A673 (cell line): ENCODE measurements around the gene PARD6B. TPM values are rescaled to one million over a fixed set of nuclear protein-coding genes. Genes with fewer than 3 reads are reported as not detected.
A peak's percentile ranks its signal among the peaks of the same experiment; 100 is the strongest.

Experiments
- BruUV-seq: library from RNA; stranded (reverse); fragments of 400-500 nt; replicated peaks from 2 replicates; lab custom pipeline; 2021; lab: Mats Ljungman, UMichigan
- CTCF ChIA-PET: fragments of 300-600 bp; sonication (Branson Sonifier 250); formaldehyde crosslinking; loops from one replicate; lab custom pipeline; 2022; ENCODE audit warnings: antibody characterized with exemption; lab: Charles Lee
- POLR2A ChIA-PET: fragments of 300-600 bp; sonication (Branson Sonifier 250); formaldehyde crosslinking; loops from one replicate; lab custom pipeline; 2022; ENCODE audit warnings: antibody characterized with exemption; ENCODE audit not compliant: low non-redundant PET; lab: Charles Lee
- DNase-seq: peaks from one replicate; pipeline ENCODE4 v3.0.0-alpha.2; 2015; ENCODE audit warnings: low spot score
- H3K27ac ChIP-seq: fragments of 200-600 bp; sonication (generic); 2 replicates; pipeline ENCODE4 v1.5.1; 2016; ENCODE audit warnings: mixed run types, low read depth, mild to moderate bottlenecking, mixed read lengths, antibody characterized with exemption, low read length; ENCODE audit not compliant: poor library complexity, severe bottlenecking
- H3K27me3 ChIP-seq: fragments of 200-600 bp; sonication (generic); replicated peaks from 2 replicates; pipeline ENCODE4 v1.6.1; 2017; ENCODE audit warnings: mixed run types, low read depth, mild to moderate bottlenecking, mixed read lengths, antibody characterized with exemption, low read length; ENCODE audit not compliant: insufficient read depth, poor library complexity
- H3K36me3 ChIP-seq: fragments of 200-600 bp; sonication (generic); 2 replicates; pipeline ENCODE4 v1.6.1; 2016; ENCODE audit warnings: mixed run types, mild to moderate bottlenecking, mixed read lengths, antibody characterized with exemption, low read length; ENCODE audit not compliant: insufficient read depth, poor library complexity, severe bottlenecking
- H3K4me1 ChIP-seq: fragments of 200-600 bp; sonication (generic); 2 replicates; pipeline ENCODE4 v1.6.1; 2017; ENCODE audit warnings: mixed run types, mild to moderate bottlenecking, mixed read lengths, antibody characterized with exemption, low read length; ENCODE audit not compliant: insufficient read depth, poor library complexity, severe bottlenecking
- H3K4me3 ChIP-seq: fragments of 200-600 bp; sonication (generic); 2 replicates; pipeline ENCODE4 v1.5.1; 2016; ENCODE audit warnings: low read depth, mixed run types, mild to moderate bottlenecking, mixed read lengths, low read length; ENCODE audit not compliant: poor library complexity, severe bottlenecking
- H3K9me3 ChIP-seq: fragments of 200-600 bp; sonication (generic); 2 replicates; pipeline ENCODE4 v1.6.1; 2016; ENCODE audit warnings: mixed run types, low read depth, mild to moderate bottlenecking, mixed read lengths, antibody characterized with exemption, low read length; ENCODE audit not compliant: poor library complexity, severe bottlenecking
- EZH2 ChIP-seq: fragments of 200-600 bp; sonication (generic); IDR thresholded peaks from 2 replicates; pipeline ENCODE4 v1.6.1; 2017; ENCODE audit warnings: borderline replicate concordance, low read depth, mild to moderate bottlenecking, mixed read lengths, antibody characterized with exemption, low read length; ENCODE audit not compliant: poor library complexity, severe bottlenecking
- intact Hi-C: fragments of 100-400 bp; cut with micrococcal nuclease; formaldehyde crosslinking; loops from one replicate; pipeline ENCODE4 v1.10.0; 2022; ENCODE audit not compliant: unreplicated experiment
- total RNA-seq: library from RNA; stranded (reverse); gene quantifications from 2 replicates; pipeline ENCODE4 v1.2.3, GENCODE V29; 2021
- TF ChIP-seq, protein P1 (sequence below): fragments of 300-800, 200-600 bp; sonication (generic); conservative IDR thresholded peaks from 2 replicates; pipeline ENCODE4 v1.5.1; 2017; ENCODE audit warnings: low read depth, mild to moderate bottlenecking, antibody characterized with exemption, low read length, moderate library complexity, mixed read lengths

The PARD6B gene
- total RNA-seq, 1 experiment from 2014 or later = 28.1 TPM

DNA sequence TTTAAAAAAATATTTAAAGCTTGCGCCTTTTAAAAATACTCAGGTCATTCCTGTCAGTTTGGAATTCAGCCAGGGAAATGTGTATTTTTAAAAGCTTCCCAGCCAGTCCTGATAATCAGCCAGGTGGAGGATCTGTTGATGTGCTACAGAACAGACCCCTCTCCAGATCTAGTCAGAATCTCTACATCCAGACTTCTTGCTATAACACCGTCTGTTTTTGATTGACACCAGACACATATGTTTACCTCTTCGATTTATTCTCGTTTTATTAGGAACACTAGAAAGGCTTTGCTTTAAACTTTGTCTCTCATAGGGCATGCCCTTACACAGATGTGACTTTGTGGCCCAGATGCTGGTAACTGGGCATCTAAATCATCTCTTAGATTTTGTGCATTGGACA, 11.7 kb downstream of the PARD6B start:
- H3K36me3 ChIP-seq = peaks cover 9% of the 10 kb centered on the region
- H3K4me1 ChIP-seq = peaks cover 62% of the 10 kb centered on the region
- no peak overlapping the region for H3K4me3 ChIP-seq
- peak overlapping the region; percentile 17 for H3K27ac ChIP-seq
- TF ChIP-seq, protein P1, sequence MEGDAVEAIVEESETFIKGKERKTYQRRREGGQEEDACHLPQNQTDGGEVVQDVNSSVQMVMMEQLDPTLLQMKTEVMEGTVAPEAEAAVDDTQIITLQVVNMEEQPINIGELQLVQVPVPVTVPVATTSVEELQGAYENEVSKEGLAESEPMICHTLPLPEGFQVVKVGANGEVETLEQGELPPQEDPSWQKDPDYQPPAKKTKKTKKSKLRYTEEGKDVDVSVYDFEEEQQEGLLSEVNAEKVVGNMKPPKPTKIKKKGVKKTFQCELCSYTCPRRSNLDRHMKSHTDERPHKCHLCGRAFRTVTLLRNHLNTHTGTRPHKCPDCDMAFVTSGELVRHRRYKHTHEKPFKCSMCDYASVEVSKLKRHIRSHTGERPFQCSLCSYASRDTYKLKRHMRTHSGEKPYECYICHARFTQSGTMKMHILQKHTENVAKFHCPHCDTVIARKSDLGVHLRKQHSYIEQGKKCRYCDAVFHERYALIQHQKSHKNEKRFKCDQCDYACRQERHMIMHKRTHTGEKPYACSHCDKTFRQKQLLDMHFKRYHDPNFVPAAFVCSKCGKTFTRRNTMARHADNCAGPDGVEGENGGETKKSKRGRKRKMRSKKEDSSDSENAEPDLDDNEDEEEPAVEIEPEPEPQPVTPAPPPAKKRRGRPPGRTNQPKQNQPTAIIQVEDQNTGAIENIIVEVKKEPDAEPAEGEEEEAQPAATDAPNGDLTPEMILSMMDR = no peak
- TF ChIP-seq EZH2 = no peak
- POLR2A ChIA-PET = no interaction called here
- no peaks in the 10 kb centered on the region for H3K27me3 ChIP-seq
- CTCF ChIA-PET = no interaction called here
- no TSS peak for BruUV-seq
- DNase-seq = no peak
- no peaks in the 10 kb centered on the region for H3K9me3 ChIP-seq
- intact Hi-C loops = loop anchor here (10.0 kb wide), 1 partner anchor 108 kb away; no protein-coding TSS in a partner anchor

DNA sequence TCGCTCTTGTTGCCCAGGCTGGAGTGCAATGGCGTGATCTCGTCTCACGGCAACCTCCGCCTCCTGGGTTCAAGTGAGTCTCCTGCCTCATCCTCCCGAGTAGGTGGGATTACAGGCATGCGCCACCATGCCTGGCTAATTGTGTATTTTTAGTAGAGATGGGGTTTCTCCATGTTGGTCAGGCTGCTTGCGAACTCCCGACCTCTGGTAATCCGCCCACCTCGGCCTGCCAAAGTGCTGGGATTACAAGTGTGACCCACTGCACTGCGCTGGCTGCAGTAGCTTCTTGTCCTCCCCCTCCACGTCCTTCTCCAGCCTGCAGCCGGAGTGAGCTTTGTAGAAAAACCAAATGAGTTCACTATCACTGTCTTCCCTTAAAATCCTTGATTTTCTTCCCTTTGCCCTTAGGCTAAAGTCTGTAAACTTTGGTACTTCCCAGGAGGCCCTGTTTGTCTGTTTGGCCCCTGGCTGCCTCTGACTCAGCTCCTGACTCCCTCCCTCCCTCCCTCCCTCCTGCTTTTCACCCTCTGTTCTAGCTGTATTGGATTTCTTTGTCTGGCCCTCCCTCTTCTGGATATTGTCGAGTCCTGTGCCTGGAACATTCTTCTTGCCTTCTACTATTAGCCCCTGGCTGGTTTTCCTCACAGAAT, 12.9 kb downstream of the PARD6B start:
- DNase-seq = peak; percentile 86
- intact Hi-C loops = loop anchor here (10.0 kb wide), 1 partner anchor 109 kb away; no protein-coding TSS in a partner anchor
- Histone ChIP-seq H3K36me3 (peaks cover 16% of the 10 kb centered on the region), H3K4me3 (no peak overlapping the region), H3K27me3 (no peaks in the 10 kb centered on the region), H3K27ac (peak overlapping the region; percentile 51), H3K4me1 (peaks cover 54% of the 10 kb centered on the region), H3K9me3 (no peaks in the 10 kb centered on the region)
- TF ChIP-seq, protein P1 = peak; percentile 43; the same call in 1 of the 2 replicates
- no peak for TF ChIP-seq EZH2
- ChIA-PET POLR2A (no interaction called here), CTCF (interaction anchor here (0.5 to 1.2 kb wide), 4 partner anchors 10 to 156 kb away, joined by 3 read pairs; no protein-coding TSS in a partner anchor)
- BruUV-seq = no TSS peak

DNA sequence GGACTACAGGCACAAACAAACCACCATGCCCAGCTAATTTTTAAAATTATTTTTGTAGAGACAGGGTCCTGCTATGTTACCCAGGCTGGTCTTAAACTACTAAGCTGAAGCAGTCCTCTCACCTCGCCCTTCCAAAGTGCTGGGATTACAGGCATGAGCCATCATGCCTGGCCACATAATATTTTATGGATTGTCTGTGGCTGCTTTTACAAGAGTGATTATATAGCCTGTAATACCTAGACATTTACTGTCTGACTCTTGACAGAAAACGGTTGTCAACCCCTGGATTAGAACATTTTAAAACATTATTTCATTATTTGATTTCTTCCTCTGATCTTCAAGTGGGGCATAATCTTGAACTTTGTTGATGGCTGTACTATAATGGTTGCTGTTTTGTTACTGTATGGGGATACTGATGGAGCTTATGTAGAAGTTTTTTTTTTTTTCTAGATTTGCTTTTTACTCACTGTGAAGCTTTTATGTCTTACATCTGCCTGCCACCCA, 14.3 kb downstream of the PARD6B start:
- intact Hi-C loops = loop anchor here (10.0 kb wide), 1 partner anchor 111 kb away; no protein-coding TSS in a partner anchor
- Histone ChIP-seq H3K4me3 (no peak overlapping the region), H3K27ac (peak overlapping the region; percentile 44), H3K4me1 (peaks cover 47% of the 10 kb centered on the region), H3K9me3 (no peaks in the 10 kb centered on the region), H3K27me3 (no peaks in the 10 kb centered on the region), H3K36me3 (peaks cover 29% of the 10 kb centered on the region)
- POLR2A ChIA-PET = no interaction called here
- CTCF ChIA-PET = interaction anchor here (0.8 kb wide), 1 partner anchor 28 kb away, joined by 3 read pairs; no protein-coding TSS in a partner anchor
- DNase-seq = no peak
- TF ChIP-seq EZH2 = no peak
- TF ChIP-seq, protein P1 = no peak
- no TSS peak for BruUV-seq
